KG1 (cell line): ENCODE measurements around the gene ACVR1.
A peak's percentile ranks its signal among the peaks of the same experiment; 100 is the strongest.

Source experiments
- DNase-seq: peaks from one replicate; lab custom pipeline; 2025; lab: John Stamatoyannopoulos, UW

The ACVR1 gene

DNA sequence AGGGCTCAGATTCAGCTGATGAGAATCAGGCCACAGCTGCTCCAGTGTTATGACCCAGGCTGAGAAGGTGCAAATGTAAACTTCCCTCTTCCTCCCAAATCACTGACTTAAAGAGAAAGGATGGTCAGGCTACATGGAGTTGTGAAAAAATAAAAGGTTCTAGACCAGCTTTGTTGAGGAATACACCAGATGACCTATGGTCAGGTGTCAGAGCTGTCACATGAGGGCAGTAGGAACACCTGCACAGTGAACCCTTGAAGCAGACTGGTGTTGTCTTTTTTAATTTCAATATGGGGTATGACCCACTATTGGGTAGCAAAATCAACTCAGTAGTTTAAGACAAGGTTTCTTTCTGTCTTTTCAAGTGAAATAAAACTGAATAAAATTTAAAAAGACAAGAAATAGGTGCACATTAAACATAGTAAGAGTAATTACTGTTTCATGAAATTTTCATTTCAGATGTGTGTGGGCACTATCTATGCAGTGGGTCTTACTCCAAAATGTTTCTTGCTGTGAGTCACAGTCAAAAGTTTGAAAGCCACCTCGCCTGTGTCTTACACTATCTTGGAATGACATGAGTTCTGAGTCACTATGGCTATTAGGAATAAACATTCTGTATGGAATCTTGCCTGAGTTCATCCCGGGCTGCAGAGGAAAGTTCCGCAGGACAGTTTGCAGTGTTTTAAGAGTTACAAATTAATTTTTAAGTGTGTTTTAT lies 83.6 kb downstream of the ACVR1 start:
- no peak for DNase-seq

DNA sequence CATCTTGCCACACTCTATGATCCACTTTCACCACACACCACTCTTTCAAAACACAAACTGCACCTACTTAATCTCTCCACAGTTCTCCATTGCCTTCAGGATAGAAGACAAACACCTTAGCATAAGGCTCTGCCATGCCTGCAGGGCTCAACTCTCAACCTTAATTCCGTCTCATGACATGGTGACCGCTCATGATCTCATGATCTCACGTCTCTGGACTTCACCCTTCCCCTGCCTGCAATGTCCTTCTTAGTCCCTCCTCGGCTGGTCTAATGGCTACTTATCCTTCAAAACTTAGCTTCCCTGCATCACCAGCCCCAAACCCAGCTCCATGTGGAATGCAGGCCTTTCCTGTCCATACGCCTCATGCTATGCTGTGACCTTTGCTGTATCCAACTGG lies 85.3 kb downstream of the ACVR1 start:
- DNase-seq: no peak

DNA sequence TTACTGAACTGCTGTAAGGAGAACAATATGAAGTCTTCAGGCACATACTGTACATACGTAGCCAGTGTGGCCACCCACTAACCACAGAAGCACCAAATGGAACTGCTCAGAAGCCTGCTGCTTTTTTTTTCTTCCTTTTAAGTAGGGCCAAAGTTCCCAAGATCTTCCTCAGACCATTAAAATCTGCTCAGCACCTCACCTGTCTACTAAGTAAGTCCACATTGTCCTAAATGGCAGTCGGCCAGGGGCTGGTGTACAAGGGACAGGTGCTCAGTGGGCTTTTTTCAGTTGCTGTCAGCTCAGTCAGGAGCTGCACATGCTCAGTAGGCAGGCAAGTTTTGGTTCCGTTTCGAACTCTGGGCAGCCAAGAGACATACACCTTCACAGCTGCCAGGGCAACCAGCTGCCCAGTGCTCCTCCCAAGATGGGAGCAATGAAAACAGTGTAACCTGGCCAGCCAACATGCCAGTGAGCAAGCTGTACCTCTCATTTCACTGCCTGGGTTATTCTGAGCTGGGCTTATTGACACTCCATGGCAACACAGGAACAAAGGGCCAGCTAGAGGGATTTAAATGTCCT lies 86.1 kb downstream of the ACVR1 start:
- no peak for DNase-seq

DNA sequence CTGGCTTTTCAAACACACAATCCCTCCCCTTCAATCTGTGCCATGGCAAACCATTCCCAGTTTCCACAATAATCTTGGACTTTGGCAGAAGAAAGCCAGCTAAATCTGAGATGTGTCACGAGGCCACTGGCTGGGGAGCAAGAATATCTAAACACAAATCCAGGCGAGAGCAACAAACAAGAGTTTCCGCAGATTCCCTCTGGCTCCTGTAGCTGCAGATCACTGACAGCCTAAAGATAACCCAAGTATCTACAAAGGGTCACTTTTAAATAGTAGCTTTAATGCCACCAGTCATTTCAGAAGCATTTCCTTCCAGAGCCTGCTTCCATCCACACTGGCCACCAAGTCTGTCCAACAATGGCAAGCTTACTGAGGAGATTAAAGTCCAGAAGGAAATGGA lies 86.9 kb downstream of the ACVR1 start:
- DNase-seq: no peak

DNA sequence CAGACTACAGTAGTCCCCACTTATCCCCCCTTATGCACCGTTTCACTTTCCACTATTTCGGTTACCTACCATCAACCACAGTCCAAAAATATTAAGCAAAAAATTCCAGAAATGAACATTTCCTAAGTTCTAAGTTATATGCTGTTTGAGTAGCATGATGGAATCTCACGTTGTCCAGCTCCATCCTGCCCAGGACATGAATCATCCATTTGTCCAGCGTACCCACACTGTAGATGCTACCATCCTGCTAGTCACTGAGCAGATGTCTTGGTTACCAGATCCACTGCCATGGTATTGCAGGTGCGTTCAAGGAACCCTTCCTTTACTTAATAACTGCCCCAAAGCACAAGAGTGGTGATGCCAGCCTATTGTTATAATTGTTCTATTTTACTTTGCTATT lies 87.9 kb downstream of the ACVR1 start:
- no peak for DNase-seq

DNA sequence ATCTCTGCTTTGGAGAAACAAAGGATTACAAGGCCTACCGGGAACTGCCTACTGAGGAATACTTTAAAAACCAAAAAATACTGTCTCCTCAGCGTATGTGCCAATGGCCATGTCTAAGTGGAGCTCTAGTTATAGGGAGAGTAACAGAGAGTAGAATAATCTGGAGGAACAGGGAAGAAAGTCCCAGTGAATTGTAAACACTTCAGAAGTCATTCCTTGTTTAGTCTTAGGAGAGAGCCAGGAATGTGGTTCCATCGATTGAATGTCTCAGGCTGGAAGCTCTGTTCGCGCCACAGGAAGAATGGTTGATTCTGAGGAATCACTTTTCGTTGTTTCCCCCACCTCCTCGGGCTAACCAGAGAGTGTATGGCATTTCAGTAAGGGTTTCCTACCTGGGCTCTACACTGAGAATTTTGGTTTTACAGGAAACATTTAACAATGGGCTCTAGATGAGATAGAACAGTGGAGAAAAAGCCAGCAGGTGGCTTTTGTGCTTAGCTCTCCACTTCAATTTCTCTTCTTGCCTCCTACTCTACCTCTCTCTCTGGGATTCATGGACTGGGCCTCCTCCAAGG lies 88.7 kb downstream of the ACVR1 start:
- no peak for DNase-seq

DNA sequence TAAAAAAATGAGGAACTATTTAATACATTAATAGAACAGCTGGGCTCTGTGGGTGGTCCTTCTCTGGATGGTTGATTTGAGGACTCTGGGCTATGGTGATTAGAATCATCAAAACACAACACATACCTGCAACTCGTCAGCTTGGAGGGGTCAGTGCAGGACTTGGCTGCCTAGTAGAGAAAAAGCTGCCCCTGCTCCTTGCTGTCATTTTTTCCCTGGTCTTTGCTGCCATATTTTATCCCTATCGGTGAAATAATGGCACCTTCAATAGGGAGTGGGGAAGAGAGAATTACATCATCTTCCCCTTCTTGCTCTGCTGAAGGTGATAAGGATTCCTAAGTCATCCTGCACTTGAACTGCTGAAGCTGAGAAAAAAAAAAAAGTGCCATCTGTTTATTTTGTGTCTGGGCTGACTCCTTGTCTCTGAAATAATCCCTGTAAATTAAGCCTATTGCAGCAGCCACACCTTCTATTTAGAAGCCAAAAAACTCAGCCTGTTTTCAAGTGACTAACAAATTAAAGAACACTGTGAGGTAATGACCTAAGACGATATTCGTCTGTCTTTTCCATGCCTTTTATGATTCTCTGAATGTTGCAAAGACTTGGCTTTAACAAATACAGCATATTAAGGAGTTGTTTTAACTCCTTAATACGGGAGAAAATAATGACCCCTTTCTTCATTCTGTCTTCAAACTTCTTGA lies 89.3 kb downstream of the ACVR1 start:
- no peak for DNase-seq

DNA sequence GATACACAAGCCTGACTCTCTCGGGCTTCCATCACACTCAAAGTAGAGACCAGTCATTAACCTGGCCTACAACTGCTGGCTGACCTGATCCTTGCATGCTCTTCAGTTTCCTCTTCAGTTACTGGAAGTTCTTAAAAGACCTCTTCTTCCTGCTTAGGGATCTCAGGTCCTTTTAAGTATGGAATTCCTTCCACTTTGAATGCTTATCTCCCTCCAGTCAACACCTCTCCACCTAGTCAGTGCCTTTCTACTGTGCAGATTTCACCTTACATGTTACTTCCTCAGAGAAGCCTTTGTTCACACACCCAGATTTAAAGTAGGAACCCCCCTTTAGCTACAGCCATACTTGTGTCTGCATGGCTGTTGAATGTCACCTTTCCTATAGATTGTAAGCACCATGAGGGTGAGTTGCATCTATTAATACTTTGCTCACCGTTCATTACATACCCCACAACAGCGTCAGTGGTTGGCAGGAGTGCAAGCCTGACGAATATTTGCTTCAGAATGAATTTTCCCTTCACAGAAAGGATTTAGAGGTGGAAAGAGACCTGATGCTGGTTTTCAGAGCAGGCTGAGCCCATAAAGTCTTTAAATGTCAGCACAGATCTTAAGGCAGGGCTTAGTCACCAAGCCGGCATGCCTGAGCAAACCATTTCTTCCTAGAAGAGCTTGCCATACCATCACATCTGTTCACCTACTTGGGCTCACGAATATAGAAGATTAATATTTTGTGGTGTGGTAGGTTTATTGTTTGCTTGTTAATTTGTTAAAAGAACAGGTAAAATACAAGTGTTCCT lies 90.1 kb downstream of the ACVR1 start:
- no peak for DNase-seq

DNA sequence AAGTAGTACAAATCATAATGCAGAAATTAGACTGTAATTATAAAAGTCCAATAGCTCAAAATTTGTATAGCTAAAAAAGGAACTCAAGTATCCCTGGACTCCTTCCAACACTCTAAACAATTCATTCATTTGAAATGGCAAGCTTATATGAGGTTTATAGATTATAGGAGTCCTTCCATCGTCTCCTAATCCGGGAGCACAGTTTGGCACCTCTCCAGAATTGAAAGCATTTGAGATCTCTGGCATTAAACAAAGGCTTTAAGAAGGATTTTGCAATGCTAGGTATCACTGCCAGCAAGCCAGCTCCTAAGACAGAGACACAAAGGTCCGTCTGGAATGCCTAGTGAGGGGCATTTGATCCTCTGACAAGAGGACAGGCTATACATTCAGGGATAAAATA lies 90.9 kb downstream of the ACVR1 start:
- DNase-seq: no peak

DNA sequence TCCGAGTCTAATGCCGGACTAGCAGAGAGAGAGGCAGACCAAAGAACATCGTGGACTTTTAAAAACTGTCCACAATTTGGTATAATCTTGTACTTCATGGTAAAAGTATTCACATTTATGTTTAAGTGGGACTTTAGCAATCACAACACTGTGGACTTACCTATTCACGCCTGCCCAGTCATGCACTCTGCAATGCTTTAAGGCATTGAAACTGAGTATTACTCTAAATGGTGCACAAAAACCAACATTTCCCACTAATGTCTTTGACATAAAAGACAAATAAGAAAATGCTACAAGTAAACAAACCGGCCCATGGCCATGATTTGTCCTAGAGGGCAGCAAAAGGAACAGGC lies 91.3 kb downstream of the ACVR1 start:
- no peak for DNase-seq

DNA sequence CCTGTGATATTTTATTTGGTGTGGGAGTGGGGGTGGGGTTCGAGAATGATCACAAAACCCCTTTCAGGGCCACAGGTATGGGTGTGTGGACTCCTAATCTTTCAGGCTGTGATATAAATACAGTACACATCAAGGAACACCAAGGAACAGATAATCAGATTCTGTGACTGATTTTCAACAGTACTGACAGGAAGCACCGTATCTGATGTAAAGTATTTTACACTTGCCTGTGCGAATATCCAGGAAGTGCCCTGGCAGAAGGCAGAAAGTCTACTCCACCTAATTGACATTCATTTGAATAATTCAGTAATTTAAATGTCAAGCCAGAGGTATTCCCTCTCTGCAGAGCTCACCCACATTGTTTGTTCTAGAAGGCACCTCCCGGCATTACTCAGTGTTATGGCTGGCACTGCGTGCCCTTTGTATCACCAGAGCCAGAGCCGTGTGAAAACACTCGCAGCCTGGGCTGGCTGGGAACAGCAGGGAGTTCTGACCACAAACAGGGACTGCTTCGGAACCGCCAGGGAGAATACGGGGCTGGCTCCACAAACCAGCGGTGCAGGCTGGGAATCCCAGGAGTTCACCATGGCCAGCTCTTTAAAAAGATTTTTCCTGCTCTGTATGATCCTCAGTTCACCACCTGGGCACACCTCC lies 91.8 kb downstream of the ACVR1 start:
- no peak for DNase-seq

DNA sequence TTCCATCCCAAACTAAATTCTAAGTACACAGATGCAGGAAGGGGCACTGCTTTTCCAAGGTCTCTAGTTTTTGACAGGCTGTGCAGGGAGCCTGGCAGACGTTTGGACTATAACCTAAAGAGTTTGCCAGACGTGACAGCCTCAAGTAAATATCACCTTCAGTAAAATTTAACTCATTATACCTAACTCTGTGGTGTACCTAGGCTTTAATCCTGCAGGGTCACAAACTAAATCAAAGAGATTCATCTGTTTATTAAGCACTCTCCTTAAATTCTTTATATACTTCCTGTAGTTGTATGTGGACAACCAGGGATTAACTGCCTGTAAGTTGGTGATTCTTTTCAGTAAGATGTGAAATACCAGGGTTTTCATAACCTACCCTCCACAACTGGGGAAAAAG lies 92.9 kb downstream of the ACVR1 start:
- no peak for DNase-seq

DNA sequence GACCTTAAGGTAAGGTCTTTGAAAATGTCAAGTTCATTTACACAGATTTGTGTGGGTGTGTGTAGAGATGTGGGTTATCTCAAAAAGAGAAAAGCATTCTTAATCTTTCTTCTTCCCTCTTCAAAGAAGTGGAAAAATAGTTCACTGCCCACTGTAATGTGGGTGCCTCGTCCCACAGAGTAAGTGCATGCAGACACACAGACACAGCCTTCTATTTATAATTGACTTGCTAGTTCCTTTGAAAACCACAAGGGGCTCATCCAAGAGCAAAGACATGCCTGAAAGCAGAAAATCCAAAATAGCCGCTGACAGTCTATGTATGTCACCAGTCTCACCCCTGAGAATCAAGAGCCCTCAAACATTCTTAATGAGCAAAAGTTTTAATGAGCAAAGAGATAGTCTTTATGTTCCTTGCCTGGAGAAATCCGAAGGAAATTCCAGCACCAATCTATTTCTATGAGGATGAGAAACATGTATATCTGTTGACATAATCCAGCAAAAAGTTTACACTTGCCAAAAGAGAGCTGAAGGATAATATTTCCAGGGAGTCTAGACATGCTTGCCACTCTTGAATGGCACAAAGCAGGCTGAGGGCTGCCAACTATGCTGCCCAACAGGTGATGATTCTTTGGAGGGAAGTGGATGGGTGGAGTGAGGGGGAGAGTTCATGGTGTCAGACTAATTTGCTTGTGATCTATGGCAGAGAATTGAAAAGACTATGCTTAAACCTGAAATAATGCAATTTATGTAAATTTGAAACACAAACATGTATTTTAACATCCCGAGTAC lies 93.9 kb downstream of the ACVR1 start:
- no peak for DNase-seq

DNA sequence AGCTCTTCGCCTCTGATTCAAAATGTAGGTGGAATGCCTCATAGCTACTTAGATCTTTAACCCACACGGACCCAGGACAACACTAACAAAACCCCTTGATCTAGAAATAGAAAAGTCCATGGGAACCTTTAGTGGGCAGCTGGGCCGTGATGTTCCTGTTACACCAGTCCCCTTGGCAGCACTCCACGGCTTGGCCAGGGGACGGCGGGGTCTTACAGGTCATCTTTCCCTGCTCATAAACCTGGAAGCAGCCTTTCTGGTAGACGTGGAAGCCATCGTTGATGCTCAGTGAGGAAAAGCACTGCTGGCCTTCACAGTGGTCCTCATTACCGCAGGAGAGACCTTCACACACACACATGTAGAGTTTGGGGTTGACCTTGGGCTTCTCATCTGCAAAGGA lies 95.9 kb downstream of the ACVR1 start:
- DNase-seq: no peak

DNA sequence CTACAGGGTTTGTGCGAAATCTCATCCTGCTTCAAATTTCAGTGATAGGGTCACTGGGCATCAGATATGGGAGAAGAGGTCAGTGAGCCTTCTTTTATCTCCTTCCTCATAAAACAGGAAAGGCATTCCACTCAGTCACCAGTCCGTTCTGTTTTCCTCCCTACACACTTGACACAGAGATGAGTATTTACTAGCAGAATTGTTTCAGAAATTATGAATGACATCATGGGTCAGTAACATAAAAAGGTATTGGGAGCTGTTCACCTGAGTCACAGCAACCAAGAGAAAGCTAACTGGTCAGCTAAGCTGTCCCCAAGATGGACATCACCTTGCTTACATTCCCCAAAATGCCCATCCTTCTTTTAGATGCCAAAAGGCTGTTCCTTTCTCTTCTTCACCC lies 96.3 kb downstream of the ACVR1 start:
- no peak for DNase-seq

DNA sequence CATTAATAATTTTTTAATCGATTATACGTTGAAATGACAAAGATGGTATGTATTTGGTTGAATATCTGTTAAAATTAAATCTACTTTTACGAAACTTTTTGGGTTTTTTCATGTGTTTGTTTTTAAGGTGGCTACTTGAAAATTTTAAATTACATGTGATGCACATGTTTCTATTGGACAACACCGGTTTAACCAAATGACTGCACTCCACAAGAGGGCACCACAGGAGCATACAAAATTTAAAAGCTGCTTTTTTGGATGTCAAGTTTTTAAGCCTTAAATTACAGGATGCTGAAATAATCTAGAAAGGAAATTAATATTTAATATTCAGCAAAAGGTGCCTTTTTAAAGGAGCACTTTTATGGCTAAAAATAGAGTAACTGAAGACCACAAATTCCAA lies 98.7 kb downstream of the ACVR1 start:
- peak; percentile 38 for DNase-seq

DNA sequence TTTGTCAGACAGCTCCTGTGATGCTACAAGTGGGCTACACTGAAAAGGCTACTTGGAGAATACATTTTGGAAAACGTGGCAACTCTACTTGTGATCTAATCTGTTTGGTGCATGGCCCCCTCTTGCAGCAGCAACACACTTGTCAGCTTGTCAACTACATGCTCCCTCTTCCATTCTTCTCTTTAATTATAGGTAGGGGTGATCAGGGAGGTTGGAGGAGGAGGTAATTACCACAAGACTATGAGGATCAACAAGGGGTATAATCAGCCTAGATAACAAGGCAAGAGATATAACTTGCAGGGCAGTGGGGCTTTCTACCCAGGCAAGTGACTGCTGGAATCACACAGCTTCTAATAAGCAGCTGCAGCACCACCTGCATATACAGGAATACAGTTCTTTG lies 104.9 kb downstream of the ACVR1 start:
- DNase-seq: no peak

DNA sequence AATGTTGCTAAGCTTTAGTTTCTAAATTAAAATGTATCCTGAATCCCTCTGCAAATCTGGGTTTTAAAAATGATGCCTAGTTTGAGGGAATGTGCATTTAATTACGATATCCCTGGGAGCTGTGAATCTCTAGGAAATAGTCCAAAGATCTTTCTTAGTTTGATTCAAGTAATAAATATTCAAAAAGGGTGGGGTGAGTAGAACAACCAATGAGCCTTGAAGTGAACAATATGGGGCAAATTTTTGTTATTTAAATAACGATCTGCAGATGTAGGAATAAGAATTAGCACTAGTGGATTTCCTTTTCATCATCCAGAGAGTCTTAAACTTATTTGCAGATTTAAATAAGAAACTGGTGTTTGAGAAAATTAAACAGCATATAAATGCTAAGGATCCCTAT lies 106.3 kb downstream of the ACVR1 start:
- DNase-seq: no peak

DNA sequence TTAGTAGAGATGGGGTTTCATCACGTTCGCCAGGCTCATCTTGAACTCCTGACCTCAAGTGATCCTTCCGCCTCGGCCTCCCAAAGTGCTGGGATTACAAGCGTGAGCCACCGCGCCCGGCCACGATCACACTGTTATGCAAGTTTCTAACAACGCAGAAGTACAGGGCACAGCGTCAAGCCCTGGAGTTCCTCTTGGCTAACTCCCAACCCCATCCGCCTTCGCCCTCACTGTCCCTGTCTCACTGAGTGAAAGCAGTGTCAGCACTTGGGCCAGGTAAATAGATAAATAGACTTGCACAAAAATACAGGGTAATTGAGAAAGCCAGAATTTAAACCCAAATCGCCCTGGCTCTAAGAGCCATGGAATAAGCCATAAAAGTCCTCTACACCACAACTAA lies 111.7 kb downstream of the ACVR1 start:
- DNase-seq: no peak

DNA sequence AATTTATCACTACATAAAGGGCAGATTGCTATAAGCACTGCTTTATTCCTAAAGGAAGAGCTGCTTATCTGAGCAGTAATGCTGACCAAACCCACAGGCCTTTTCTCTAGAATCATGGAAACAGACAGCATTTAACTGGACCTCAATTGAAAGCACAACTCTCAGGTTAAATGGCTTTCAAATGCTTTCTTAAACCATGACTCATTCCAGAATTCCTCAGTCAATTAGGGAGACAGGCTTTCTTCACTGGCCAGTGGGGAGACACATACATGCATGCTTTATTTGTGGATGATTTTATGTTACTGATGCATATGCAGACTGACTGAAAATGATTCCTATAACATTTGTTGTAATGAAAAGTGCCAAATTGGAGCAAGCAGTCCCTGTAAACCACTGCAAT lies 114.6 kb downstream of the ACVR1 start:
- no peak for DNase-seq

DNA sequence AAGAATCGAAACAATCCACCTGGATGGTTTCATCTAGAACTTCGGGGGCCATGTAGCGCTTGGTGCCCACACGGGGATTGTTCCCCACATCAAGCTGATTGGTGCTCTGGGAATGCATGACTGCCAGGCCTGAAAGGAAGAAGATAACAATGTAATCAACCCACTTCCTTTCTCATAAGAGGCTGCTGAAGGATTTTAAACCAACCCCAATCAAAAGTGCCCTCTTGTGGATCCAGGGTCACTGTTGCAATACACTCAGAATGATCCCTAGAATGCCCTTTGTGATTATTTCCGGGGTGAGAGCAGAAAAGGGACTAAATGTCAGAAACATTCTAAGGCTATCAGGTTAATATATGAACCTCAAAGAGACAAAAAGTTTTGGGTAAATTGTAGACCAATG lies 115.2 kb downstream of the ACVR1 start:
- DNase-seq: no peak
